ENCODE results near the gene IQSEC2. TPM values are rescaled to one million over a fixed set of nuclear protein-coding genes. Genes with fewer than 3 reads are reported as not detected.

IQSEC2 gene
- total RNA-seq, 4 donors from 2014 or later: 10.1 to 25.7 (median 16.8) TPM

DNA sequence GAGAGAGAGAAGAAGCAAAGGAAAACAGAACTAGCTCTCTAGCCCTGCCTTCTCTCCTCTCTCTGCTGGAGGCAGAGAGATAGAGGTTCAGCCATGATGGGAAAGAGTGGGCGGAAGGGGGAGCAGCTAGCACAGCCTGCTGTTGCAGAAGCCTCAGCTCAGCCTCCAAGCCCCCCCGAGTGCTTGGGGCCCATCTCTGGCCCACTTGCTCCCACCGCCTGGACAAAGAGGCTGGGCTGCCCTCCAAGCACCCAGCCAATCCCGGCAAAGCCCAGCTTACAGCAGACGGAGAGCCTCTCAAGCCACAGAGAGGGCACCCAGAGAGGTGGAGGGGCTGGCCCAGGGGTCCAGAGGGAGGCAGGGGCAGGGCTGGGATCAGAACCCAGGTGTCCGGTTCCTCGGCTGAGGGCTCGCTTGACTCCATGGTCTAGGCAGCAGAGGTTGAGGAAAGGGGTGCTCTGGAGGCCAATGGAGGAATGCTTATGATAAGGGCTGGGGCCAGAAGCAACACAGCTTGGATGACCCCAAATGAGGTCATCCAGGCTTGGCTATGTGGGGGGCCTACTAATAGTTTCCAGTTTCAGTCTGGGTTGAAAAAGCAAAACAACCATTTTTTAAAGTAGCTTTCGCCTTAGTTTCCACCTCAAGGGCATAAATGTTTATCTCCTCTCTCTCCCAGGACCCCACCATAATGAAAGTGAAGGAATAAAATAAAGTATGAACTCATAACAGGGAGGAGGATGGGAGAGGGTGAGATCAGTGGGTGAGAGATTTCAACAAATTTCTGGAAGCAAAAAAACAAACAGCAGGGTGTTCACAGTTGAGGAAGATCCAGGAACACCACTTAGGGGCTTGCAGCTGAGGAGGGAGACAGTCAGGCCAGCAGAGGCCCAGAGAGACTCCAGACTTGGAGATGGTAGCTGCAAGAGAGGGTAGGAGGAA, 24.9 kb upstream of the IQSEC2 start:
- H3K27ac ChIP-seq: peak overlapping the region in 2 of 4 donors; percentile 14 to 29

DNA sequence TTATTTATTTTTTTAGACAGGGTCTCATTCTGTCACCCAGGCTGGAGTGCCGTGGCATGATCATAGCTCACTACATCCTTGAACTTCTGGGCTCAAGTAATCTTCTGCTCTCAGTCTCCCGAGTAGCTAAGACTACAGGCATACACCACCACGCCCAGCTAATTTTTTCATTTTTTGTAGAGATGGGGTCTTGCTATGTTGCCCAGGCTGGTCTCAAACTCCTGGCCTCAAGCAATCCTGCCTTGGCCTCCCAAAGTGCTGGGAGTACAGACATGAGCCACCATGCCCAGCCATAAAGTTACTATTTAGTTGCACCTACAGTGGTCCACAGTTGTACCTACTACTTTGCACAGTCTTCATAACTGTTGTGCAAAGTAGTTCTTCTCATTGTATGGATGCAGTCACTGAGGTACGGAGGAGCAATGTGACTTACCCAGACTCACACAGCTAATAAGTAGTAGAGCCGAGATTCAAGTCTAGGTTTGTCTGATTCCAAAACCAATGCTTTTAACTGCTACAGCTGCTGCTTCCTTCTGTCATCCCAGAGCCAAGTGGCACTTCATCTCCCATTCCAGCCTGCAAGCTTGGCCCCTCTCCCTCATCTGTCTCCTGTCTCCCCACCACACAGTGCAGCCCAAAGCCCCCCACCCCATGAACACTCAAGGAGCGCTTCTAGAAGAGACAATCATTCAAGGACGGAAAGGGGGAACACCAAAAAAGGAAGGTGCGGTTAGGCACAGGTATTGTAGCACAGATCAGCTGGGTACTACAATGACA, 24.0 kb upstream of the IQSEC2 start:
- no peak overlapping the region for H3K4me3 ChIP-seq
- H3K4me1 ChIP-seq: no peaks in the 10 kb centered on the region
- no peaks in the 10 kb centered on the region for H3K9me3 ChIP-seq
- H3K36me3 ChIP-seq: no peaks in the 10 kb centered on the region
- ATAC-seq: no peak
- WGBS, 2 donors (ENCODE audit: low coverage in 1 of 2): 40% methylated on average over 1 of the region's 8 CpGs; no CpG with 5 or more reads in 1 of the 2 donors
- H3K27ac ChIP-seq: peak overlapping the region in 1 of 4 donors; percentile 29
- no peaks in the 10 kb centered on the region for H3K27me3 ChIP-seq
- TF ChIP-seq EP300 (IDR thresholded peaks at IDR 0.05) (no peak), POLR2A (IDR thresholded peaks at IDR 0.05) (no peak)

More for the DNA sequence above, 24.9 kb upstream of the IQSEC2 start:
- Histone ChIP-seq H3K4me1 (no peaks in the 10 kb centered on the region), H3K9me3 (no peaks in the 10 kb centered on the region), H3K36me3 (no peaks in the 10 kb centered on the region), H3K4me3 (no peak overlapping the region), H3K27me3 (no peaks in the 10 kb centered on the region)
- TF ChIP-seq, protein P1, sequence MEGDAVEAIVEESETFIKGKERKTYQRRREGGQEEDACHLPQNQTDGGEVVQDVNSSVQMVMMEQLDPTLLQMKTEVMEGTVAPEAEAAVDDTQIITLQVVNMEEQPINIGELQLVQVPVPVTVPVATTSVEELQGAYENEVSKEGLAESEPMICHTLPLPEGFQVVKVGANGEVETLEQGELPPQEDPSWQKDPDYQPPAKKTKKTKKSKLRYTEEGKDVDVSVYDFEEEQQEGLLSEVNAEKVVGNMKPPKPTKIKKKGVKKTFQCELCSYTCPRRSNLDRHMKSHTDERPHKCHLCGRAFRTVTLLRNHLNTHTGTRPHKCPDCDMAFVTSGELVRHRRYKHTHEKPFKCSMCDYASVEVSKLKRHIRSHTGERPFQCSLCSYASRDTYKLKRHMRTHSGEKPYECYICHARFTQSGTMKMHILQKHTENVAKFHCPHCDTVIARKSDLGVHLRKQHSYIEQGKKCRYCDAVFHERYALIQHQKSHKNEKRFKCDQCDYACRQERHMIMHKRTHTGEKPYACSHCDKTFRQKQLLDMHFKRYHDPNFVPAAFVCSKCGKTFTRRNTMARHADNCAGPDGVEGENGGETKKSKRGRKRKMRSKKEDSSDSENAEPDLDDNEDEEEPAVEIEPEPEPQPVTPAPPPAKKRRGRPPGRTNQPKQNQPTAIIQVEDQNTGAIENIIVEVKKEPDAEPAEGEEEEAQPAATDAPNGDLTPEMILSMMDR (IDR thresholded peaks at IDR 0.05): no peak
- TF ChIP-seq POLR2A (IDR thresholded peaks at IDR 0.05): no peak
- TF ChIP-seq POLR2AphosphoS5 (IDR thresholded peaks at IDR 0.05): no peak
- TF ChIP-seq EP300 (IDR thresholded peaks at IDR 0.05): no peak
- peak; percentile 16 for ATAC-seq
- 50% methylated on average over 1 of the region's 9 CpGs; no CpG with 5 or more reads in 1 of the 2 donors for WGBS, 2 donors (ENCODE audit: low coverage in 1 of 2)

DNA sequence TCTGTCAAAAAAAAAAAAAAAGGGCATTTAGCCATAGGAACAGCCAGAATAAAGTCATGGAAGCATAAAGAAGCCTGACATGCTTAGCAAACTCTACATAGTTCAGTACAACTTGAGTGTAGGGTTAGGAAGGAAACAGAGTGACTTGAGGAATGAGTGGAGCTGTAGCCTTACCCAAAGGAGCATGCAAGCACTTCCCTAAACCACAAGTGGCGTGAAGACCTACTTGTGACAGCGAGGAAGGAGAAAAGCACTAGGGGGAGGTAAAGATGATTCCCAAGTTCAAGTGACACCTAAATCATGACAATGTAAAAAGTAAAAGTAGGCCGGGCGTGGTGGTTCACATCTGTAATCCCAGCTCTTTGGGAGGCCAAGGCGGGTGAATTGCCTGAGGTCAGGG, 21.8 kb upstream of the IQSEC2 start:
- Histone ChIP-seq H3K4me1 (no peaks in the 10 kb centered on the region), H3K9me3 (no peaks in the 10 kb centered on the region), H3K27ac (no peak overlapping the region), H3K36me3 (no peaks in the 10 kb centered on the region), H3K27me3 (no peaks in the 10 kb centered on the region), H3K4me3 (no peak overlapping the region)
- no peak for ATAC-seq
- 82 to 100% methylated on average over 1 to 2 of the region's 5 CpGs for WGBS, 2 donors (ENCODE audit: low coverage in 1 of 2)
- TF ChIP-seq EP300 (IDR thresholded peaks at IDR 0.05): no peak

DNA sequence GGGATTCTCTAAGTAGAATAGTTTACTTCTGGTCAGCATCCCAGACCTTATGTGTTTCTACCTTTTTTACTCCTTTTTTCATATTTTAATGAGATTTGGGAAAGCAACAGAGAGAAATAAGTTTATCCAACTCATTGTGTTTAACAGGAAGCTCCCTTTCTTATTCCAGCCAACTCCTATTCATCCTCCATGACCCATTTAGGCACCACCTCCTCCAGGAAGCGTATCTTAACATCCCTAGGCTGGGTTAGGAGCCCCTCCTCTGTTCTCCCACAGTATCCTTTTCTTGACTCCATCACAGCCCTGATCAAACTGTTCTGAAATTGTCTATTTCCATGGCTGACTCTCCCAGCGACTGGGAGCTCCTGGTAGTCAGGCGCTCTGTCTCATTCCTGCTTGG, 18.8 kb upstream of the IQSEC2 start:
- Histone ChIP-seq H3K9me3 (no peaks in the 10 kb centered on the region), H3K4me3 (no peak overlapping the region), H3K27ac (no peak overlapping the region), H3K4me1 (no peaks in the 10 kb centered on the region), H3K36me3 (no peaks in the 10 kb centered on the region), H3K27me3 (no peaks in the 10 kb centered on the region)
- no peak for ATAC-seq
- WGBS, 2 donors (ENCODE audit: low coverage in 1 of 2): 83 to 89% methylated on average over 1 to 3 of the region's 3 CpGs
- TF ChIP-seq, protein P1 (IDR thresholded peaks at IDR 0.05): no peak
- TF ChIP-seq POLR2A (IDR thresholded peaks at IDR 0.05) (no peak), POLR2AphosphoS5 (IDR thresholded peaks at IDR 0.05) (no peak), EP300 (IDR thresholded peaks at IDR 0.05) (no peak)

DNA sequence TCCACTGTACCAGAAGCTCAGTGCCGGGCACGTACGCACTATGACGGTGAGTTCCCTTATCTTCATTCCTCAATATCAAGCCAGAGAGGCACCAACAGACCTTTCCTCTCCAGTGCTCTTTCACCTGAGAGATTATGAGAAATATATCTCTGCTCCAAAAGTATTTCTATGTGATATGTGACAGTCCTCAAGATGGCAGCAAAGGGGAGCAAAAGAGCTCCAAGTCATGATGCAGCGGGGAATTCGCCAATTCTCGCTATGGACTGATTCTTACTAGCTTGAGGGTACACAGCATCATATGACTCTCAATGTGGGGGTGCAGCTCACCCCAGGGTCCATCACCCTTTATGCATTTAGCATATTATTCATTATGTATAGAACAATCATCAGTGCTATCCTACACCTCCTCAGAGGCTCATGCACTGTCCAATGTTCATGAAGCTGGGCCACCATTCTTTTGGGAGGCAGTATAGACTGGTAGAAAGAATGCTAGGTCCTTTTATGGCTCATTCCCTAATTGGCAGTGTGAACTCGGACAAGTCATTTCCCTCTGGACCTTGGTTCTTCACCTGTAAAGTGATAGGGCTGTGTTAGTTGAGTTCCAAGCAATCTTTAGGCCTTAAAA, 12.8 kb upstream of the IQSEC2 start:
- Histone ChIP-seq H3K9me3 (no peaks in the 10 kb centered on the region), H3K36me3 (no peaks in the 10 kb centered on the region), H3K4me1 (no peaks in the 10 kb centered on the region), H3K27ac (no peak overlapping the region), H3K4me3 (no peak overlapping the region), H3K27me3 (no peaks in the 10 kb centered on the region)
- 81 to 93% methylated on average over 4 of the region's 8 CpGs for WGBS, 2 donors (ENCODE audit: low coverage in 1 of 2)
- ATAC-seq: no peak
- TF ChIP-seq, protein P1 (IDR thresholded peaks at IDR 0.05): no peak
- TF ChIP-seq POLR2A (IDR thresholded peaks at IDR 0.05): no peak
- no peak for TF ChIP-seq POLR2AphosphoS5 (IDR thresholded peaks at IDR 0.05)
- no peak for TF ChIP-seq EP300 (IDR thresholded peaks at IDR 0.05)
